HG03159 (cell line): ENCODE data around the gene EPHB3.

Experiments
- ATAC-seq: cut with Tn5 transposase; IDR thresholded peaks from one replicate; pipeline ENCODE4 v1.9.1; 2021; ENCODE audit warnings: mild to moderate bottlenecking, moderate library complexity; ENCODE audit not compliant: unreplicated experiment

EPHB3 gene

DNA sequence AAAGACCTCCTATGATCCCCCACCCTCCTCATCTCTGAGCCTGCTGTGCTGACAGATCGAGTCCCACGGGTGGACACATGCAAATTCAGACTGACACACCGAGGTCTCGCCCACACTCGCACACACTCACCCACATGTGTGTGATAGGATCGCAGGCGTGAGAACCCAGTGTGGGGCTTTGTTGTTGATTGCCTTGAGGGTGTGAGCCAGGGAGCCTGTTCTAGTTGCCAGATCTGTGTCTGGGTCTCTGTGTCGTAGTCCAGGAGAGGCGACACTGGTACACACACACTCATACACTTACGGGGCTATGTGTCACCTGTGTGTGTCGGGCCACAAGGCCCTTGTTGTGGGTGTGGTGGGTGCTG lies 2.0 kb downstream of the EPHB3 start:
- no peak for ATAC-seq

DNA sequence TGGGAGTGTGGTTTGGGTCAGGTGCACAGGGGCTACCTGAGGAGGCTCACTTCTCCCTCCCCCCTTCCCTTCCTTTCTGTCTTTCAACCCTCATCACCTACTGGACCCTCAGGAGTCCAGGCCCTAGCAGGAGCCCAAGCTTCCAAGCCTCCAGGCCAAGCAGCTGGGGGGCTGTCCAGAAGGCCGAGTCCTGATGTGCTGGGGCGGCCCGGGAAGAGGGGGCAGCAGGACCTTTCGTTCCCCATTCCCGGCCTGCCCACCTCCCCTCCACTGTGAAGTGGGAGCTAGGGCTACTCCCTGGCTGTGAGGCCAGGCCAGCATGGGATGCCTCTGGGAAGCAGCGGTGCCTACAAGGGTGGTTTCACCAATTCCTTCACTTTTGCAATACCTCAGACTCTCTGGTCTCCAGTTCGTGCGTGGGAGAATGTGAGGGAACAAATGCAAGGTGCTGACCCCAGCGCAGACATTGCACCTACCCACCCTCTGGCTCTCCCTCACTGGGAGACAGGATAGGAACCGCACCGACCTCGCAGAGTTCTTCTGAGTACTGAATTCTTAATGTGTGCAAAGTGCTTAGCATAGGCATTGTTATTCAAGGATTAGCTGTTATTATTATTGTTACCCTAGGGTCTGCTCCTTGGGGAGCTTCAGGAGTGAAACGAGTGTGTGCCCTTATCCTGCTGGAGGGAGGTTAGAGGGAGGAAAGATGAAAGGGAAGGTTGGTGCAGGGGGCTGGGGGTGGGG lies 2.5 kb downstream of the EPHB3 start:
- no peak for ATAC-seq

DNA sequence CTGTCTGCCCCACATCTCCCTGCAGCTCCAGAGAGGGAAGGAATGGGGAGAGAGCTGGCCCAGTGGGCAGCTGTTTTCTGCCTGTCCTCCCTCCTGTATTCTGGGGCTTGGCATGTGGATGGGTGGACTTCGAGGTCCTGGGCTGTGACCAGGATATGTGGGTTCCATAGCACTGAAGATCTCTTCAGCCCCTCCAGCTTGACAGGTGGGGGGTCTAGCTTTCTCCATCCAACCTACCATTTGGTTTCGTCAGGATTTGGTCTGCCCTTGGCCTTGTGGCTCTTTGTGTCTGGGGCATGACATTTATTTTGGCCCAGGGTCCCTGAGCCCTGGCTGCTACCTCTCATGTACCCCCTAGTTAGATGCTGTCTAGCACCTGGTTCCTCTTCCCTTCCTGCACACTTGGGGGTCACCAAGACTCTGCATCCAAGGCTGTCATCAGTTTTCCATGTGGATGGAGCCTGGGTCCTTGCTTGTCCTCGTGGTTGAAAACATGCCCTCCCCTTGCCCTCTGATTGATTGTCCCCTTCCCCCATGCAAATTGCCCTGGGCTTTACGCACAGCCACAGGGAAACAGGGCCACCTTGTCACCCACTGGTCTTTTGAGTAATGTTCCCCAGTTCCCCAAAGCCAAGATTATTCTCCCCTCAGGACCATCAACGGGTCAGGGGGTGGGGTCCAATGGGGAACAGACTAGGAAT lies 3.2 kb downstream of the EPHB3 start:
- ATAC-seq, result no peak

DNA sequence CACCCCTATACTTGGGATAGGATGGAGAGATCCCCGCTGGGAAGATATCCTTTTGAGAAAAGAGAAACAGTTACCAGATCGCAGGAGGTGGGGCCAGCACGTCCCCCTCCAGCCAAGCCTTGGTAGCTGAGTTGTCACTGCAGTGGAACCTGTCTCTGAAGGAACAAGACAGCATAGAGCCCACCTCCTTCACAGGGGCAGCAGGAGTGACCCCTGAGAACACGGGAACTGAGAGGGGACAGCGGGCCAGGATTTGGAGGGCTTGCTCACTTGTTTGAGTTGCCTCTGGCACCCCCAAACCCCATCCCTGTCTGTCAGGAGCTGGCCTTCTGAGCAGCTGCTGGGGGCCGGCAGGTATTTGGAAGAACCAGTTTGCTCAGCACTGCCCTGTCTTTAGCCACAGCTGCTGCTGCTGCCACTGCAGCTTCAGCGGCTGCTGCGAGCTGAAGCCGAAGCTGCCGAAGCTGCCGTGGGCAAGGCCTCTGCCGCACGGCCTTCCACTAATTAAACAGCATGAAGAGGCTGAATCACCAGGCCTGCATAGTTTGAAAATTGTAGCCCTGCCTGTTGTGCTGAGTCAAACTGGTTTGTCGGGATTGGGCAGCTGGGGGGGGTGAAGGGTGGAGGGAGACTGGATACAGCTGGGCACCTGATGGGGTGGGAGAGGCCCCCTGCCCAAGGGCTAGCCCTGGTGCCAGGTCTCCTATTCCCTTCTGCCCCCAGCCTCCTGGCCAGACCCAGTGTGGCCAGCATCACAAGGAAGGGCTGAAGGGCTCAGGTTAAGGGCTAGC lies 4.0 kb downstream of the EPHB3 start:
- ATAC-seq, result no peak

DNA sequence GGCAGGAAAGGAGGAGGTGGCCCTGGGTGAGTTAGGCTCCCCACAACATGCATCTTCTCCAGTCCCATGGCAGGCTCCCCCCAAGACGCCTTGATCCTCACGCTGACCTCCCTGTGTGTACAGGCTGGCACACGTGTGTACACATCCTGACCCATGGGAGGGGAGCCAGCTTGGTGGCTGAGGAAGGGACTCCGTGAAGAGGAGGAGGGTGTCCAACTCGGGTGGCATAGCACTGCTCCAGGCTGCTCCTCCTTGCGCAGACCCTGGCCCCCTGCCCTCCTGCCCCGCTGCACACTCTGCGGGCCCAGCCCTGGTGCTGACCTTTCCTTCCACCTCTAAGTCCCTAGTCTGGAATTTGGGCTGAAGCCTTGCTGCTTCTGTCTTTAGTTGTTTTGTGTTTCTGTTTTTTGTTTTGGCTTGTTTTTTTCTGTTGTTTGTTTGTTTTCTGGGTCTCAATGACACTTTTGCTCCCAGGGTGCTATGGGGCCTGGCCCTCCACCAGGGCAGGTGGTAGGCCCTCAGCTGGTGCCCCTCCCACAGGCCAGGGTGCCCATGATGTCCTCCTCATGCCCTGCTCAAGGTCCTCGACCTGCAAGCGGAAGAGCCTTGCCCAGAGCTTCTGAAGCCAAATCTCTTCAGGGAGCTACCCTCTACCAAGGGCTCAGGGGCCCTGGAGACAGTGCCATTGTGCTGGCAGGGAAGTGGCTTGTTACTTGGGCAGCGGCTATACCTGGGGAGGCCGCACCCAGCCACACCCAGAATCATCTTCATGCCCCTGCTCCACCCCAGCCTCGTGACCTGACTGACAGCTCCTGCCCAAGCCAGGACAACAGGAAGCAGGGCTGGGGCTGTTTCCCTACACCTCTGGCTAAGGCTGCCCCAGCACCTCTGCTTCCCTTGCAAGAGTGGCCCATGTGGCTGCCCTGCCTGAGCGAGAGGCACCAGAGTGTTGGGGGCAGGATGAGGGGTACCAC lies 5.1 kb downstream of the EPHB3 start:
- ATAC-seq, result no peak

- ATAC-seq, result no peak
Observed at GRCh38 chr3:184567946-184568559, 6.5 kb downstream of the EPHB3 start.

- ATAC-seq, result no peak
Observed at GRCh38 chr3:184568560-184568923, 7.0 kb downstream of the EPHB3 start.

- no peak for ATAC-seq
Observed at GRCh38 chr3:184568924-184569829, 7.6 kb downstream of the EPHB3 start.

GRCh38 chr3:184570035-184570434 lies 8.4 kb downstream of the EPHB3 start:
- no peak for ATAC-seq

DNA sequence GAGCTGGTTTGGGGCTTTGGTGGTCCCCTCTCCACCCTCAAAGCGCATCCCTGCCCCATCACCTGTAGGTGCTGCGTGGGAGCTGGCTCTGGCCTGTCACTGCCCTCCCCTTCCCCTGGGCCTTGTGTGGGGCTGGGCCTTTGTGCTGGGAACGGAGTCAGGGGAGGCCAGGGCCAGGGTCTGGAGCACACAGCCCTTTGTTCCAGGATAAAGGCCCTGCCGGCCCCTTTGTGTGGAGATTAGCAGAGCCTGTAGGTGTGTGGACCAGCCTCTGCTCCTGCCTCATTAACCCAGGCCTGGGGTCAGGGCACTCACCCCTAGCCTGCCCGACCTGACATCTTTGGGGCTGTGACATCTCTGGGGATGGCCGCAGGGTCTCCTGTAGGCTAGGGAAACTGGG lies 8.9 kb downstream of the EPHB3 start:
- no peak for ATAC-seq

GRCh38 chr3:184571750-184572377 lies 10.3 kb downstream of the EPHB3 start:
- ATAC-seq, result no peak

- ATAC-seq, result no peak
Observed at GRCh38 chr3:184572633-184573270, 11.2 kb downstream of the EPHB3 start.

GRCh38 chr3:184574515-184575417 lies 13.2 kb downstream of the EPHB3 start:
- ATAC-seq, result no peak

- ATAC-seq, result no peak
Observed at GRCh38 chr3:184575701-184576100, 14.1 kb downstream of the EPHB3 start.

- no peak for ATAC-seq
Observed at GRCh38 chr3:184576457-184577240, 15.1 kb downstream of the EPHB3 start.

DNA sequence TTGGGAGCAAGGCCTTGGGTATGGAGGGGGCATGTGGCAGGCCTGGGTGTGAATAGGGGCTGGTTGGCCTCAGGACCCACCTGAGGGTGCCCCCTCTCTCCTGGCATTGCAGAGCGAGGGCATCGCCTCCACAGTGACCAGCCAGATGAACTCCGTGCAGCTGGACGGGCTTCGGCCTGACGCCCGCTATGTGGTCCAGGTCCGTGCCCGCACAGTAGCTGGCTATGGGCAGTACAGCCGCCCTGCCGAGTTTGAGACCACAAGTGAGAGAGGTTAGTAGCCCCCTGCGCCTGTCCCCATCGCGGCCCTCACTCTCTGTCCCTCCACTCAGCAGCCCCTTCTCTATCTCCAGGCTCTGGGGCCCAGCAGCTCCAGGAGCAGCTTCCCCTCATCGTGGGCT lies 16.0 kb downstream of the EPHB3 start:
- no peak for ATAC-seq

GRCh38 chr3:184578218-184578617 lies 16.6 kb downstream of the EPHB3 start:
- ATAC-seq, result no peak
